ENCODE data around the gene HOXC10. TPM values are rescaled to one million over a fixed set of nuclear protein-coding genes. Genes with fewer than 3 reads are reported as not detected.

The HOXC10 gene
- total RNA-seq, 1 experiment from 2014 or later: not detected

DNA sequence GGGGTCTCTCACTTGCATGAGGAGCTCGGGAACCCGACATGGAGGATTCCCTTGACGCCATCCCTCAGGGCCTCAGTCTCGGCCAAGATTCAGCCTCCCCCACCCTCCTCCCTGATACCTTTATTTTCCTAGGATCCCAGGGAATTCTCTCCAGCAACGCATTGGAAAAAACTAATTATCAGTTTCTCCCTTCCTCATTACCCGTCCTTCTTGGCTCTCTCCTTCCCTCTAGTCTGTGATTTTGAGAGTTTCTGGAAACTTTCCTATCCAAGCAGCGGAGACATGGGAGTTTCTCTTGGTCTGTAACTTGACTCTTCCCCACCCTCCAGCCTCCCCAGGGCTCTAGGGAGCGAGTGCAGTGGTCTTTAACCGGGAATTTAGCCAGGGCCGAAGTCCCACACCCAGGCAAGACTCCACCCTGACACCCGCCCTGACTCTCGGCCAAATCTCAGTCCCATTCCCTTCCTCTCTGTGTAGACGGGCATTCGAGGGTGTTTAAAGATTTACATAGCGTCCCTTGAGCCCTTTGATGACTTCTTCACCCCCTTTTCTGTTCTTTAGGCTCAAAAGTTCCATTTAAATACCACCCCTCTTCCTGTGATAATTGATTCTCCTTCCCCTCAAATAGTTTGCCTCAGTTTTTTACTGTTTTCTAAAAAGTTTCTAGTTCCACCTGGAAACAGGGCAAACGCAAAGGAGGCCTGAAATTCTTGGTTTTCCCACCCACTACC lies 54.6 kb downstream of the HOXC10 start:
- ChIA-PET POLR2A (no interaction called here), CTCF (interaction anchor here (1.4 kb wide), 1 partner anchor 98 kb away, joined by 3 read pairs; no protein-coding TSS in a partner anchor)
- TF ChIP-seq, protein P1, sequence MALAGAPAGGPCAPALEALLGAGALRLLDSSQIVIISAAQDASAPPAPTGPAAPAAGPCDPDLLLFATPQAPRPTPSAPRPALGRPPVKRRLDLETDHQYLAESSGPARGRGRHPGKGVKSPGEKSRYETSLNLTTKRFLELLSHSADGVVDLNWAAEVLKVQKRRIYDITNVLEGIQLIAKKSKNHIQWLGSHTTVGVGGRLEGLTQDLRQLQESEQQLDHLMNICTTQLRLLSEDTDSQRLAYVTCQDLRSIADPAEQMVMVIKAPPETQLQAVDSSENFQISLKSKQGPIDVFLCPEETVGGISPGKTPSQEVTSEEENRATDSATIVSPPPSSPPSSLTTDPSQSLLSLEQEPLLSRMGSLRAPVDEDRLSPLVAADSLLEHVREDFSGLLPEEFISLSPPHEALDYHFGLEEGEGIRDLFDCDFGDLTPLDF (CRISPR knock-in tag; IDR thresholded peaks at IDR 0.05): no peak
- TF ChIP-seq, protein P2, sequence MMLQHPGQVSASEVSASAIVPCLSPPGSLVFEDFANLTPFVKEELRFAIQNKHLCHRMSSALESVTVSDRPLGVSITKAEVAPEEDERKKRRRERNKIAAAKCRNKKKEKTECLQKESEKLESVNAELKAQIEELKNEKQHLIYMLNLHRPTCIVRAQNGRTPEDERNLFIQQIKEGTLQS (CRISPR knock-in tag; conservative IDR thresholded peaks at IDR 0.05): no peak
- TF ChIP-seq, protein P3, sequence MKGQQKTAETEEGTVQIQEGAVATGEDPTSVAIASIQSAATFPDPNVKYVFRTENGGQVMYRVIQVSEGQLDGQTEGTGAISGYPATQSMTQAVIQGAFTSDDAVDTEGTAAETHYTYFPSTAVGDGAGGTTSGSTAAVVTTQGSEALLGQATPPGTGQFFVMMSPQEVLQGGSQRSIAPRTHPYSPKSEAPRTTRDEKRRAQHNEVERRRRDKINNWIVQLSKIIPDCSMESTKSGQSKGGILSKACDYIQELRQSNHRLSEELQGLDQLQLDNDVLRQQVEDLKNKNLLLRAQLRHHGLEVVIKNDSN (CRISPR knock-in tag; IDR thresholded peaks at IDR 0.05): 0 out of 2 replicates have a peak, but pooled peaks have one; percentile 2
- TF ChIP-seq SP1 (CRISPR knock-in tag; conservative IDR thresholded peaks at IDR 0.05): no peak
- no peak for TF ChIP-seq PRRX2 (CRISPR knock-in tag; IDR thresholded peaks at IDR 0.05)
- TF ChIP-seq ZBTB21 (CRISPR knock-in tag; IDR thresholded peaks at IDR 0.05; ENCODE audit: borderline replicate concordance): no peak
- no peak for TF ChIP-seq NFE2L1 (CRISPR knock-in tag; IDR thresholded peaks at IDR 0.05)
- TF ChIP-seq NFYB (CRISPR knock-in tag; conservative IDR thresholded peaks at IDR 0.05; ENCODE audit: low read depth): no peak
- ATAC-seq (peak; percentile 49; the same call in 1 of the 2 replicates), DNase-seq (ENCODE audit: low spot score) (no peak)
- H3K27me3 Mint-ChIP-seq (ENCODE audit: low read depth): peaks cover 100% of the 10 kb centered on the region
- no peaks in the 10 kb centered on the region for H3K36me3 Mint-ChIP-seq
- peaks cover 9% of the 10 kb centered on the region for H3K4me1 Mint-ChIP-seq
- H3K27ac Mint-ChIP-seq: no peak overlapping the region
- H3K4me3 Mint-ChIP-seq: no peak overlapping the region
- no peaks in the 10 kb centered on the region for H3K9me3 Mint-ChIP-seq

Small RNA genes within 50 kb of the gene (microRNA-seq; reads per million reads assigned to microRNA genes)
- gene MIR196A2 (ENCODE audit: borderline number of aligned reads): 1.4 reads per million
- not detected for gene MIR615 (ENCODE audit: borderline number of aligned reads)

Other genes starting within 250 kb of the HOXC10 start
- 0.81 TPM in 1 of 3 replicates, not detected in the others for gene CISTR, start 233.2 kb upstream of the HOXC10 start, total RNA-seq (2021)
- gene HOXC13, start 46.3 kb upstream of the HOXC10 start, total RNA-seq (2021): 0.09 TPM in 1 of 3 replicates, not detected in the others
- gene HOXC12, start 30.2 kb upstream of the HOXC10 start, total RNA-seq (2021): not detected in 3 replicates
- not detected in 3 replicates for gene HOXC11, start 12.0 kb upstream of the HOXC10 start, total RNA-seq (2021)
- gene HOTAIR, start 10.2 kb upstream of the HOXC10 start, total RNA-seq (2021): not detected in 3 replicates
- not detected in 3 replicates for gene HOXC9, start 15.0 kb downstream of the HOXC10 start, total RNA-seq (2021)
- gene HOXC8, start 23.8 kb downstream of the HOXC10 start, total RNA-seq (2021): not detected in 3 replicates
- gene HOXC6, start 43.3 kb downstream of the HOXC10 start, total RNA-seq (2021): not detected in 3 replicates
- not detected in 3 replicates for gene HOXC5, start 47.9 kb downstream of the HOXC10 start, total RNA-seq (2021)
- gene HOXC4, start 68.7 kb downstream of the HOXC10 start, total RNA-seq (2021): 0.14 to 0.46 TPM (median 0.30 TPM) in 3 replicates
- gene SMUG1, start 203.8 kb downstream of the HOXC10 start, total RNA-seq (2021): 19.2 to 27.5 TPM (median 26.3 TPM) in 3 replicates